HFF-Myc (cell line): ENCODE measurements around the gene COA5.

Source experiments
- DNase-seq: peaks from one replicate; pipeline ENCODE4 v3.0.0-alpha.2; 2011; ENCODE audit warnings: low read depth; ENCODE audit errors: extremely low read depth
- H3K4me3 ChIP-seq: replicated peaks from 2 replicates; pipeline ENCODE4 v1.5.1; 2011; ENCODE audit warnings: low read depth, mild to moderate bottlenecking, control low read depth, low read length
- TF ChIP-seq, protein P1 (sequence below): IDR thresholded peaks from 2 replicates; pipeline ENCODE4 v1.5.1; 2012; ENCODE audit warnings: mild to moderate bottlenecking, low read depth, low read length, control low read depth; ENCODE audit errors: missing control alignments

COA5 gene

DNA sequence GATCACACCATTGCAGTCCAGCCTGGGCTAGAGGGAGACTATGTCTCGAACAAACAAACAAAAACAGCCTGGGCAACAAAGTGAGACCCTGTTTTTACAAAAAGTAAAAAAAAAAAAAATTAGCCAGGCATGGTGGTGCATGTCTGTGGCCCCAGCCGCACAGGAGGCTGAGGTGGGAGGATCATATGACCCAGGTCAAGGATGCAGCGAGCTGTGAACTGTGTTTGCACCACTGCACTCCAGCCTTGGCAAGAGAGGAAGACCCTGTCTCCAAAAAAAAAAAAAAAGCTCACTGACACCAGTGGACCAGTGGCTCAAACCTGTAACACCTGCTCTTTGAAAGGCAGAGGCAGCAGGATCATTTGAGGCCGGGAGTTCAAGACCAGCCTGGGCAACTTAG is 40.1 kb upstream of the COA5 start:
- H3K4me3 ChIP-seq = no peak overlapping the region
- DNase-seq = no peak
- TF ChIP-seq, protein P1, sequence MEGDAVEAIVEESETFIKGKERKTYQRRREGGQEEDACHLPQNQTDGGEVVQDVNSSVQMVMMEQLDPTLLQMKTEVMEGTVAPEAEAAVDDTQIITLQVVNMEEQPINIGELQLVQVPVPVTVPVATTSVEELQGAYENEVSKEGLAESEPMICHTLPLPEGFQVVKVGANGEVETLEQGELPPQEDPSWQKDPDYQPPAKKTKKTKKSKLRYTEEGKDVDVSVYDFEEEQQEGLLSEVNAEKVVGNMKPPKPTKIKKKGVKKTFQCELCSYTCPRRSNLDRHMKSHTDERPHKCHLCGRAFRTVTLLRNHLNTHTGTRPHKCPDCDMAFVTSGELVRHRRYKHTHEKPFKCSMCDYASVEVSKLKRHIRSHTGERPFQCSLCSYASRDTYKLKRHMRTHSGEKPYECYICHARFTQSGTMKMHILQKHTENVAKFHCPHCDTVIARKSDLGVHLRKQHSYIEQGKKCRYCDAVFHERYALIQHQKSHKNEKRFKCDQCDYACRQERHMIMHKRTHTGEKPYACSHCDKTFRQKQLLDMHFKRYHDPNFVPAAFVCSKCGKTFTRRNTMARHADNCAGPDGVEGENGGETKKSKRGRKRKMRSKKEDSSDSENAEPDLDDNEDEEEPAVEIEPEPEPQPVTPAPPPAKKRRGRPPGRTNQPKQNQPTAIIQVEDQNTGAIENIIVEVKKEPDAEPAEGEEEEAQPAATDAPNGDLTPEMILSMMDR = no peak

- no peak overlapping the region for H3K4me3 ChIP-seq
- TF ChIP-seq, protein P1 = no peak
- DNase-seq = no peak
Observed at GRCh38 chr2:98647636-98648035, 39.3 kb upstream of the COA5 start.

DNA sequence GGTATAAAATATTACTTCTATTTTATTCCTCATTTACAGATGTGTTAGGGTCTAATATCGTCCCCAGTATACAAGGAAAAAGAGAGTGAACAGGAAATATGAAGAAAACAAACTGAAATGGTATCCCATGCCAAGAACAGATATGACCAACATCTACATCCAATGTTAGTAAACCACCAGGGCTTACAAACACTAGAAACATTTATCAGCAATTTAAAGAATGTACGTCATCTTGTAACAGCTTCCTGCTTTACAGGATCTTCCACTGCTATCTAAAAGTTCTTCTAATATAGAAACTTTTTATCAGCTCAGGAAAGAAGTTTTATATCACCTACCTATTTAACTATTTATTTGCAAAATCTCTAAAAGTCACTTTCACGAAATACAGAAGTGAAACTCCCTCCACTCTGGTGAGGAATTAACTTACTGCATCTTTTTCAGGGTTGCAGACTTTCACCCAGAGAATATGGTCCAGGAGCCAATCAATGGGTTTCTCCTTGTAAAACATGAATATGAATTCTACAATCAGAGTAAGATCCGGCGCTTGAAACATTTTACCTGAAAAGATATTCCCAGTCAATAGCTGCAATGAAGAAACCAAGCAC is 35.3 kb upstream of the COA5 start:
- DNase-seq = no peak
- TF ChIP-seq, protein P1 = no peak
- H3K4me3 ChIP-seq = no peak overlapping the region

- DNase-seq = no peak
- TF ChIP-seq, protein P1 = no peak
- H3K4me3 ChIP-seq = no peak overlapping the region
Observed at GRCh38 chr2:98637401-98638147, 29.3 kb upstream of the COA5 start.

DNA sequence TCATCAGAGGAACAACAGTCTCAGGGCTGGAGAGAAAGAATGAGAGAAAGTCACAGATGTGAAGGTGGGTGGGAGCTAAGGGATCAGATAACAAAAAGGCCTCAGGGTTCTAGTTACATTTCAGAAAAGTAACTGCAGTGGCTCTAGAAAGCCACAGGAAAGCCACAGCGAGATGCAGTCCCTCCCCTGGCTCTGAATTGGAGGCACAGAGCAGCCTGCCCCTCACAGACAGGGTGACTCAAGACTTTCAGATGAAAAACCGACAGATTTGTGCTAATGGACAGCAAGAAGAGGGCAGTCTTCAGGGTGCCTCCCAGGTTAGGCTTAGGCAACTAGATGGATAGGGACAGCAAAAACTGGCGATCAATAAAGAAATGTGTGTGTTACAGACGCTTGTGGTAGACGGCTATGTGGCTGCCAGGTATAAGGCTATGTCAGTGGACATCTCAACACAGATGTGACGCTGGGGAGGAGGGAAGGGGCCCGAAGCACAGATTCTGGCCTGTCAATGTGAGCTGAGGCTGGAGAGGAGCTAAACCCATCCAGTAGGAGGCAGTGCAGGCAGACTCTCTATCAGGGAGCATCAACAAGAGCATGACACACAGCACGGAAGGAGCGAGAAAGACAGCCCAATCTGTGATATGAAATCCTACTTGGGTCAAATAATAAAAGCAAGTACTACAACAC is 26.2 kb upstream of the COA5 start:
- TF ChIP-seq, protein P1 = peak; percentile 44
- H3K4me3 ChIP-seq = no peak overlapping the region
- no peak for DNase-seq

- TF ChIP-seq, protein P1 = no peak
- no peak for DNase-seq
- no peak overlapping the region for H3K4me3 ChIP-seq
Observed at GRCh38 chr2:98632351-98632750, 24.0 kb upstream of the COA5 start.
